Colonic mucosa (tissue), 4 donors: ENCODE data around the gene CST11. TPM values are rescaled to one million over a fixed set of nuclear protein-coding genes. Genes with fewer than 3 reads are reported as not detected.

Source experiments
- DNase-seq: peaks from one replicate; pipeline ENCODE4 v3.0.0-alpha.2; 2020
- H3K27ac ChIP-seq: fragments of 200-600 bp; one replicate; pipeline ENCODE4 v1.8.0; 2021
- H3K27me3 ChIP-seq: fragments of 200-600 bp; one replicate; pipeline ENCODE4 v1.8.0; 2021
- H3K36me3 ChIP-seq: fragments of 200-600 bp; one replicate; pipeline ENCODE4 v1.8.0; 2021
- H3K4me1 ChIP-seq: fragments of 200-600 bp; one replicate; pipeline ENCODE4 v1.8.0; 2021; ENCODE audit warnings: mild to moderate bottlenecking
- H3K4me3 ChIP-seq: fragments of 200-600 bp; one replicate; pipeline ENCODE4 v1.8.0; 2021
- H3K9ac ChIP-seq, 2 donors: one replicate each; pipeline ENCODE4 v1.7.0; 2013; ENCODE audit warnings: control low read depth in 2 of 2, low read depth in 2 of 2, low read length in 2 of 2
- H3K9me3 ChIP-seq: fragments of 200-600 bp; one replicate; pipeline ENCODE4 v1.8.0; 2021
- intact Hi-C: fragments of 100-400 bp; cut with DNase I; formaldehyde crosslinking; loops from one replicate; pipeline ENCODE4 v1.14.1; 2022
- total RNA-seq, 2 donors: library from RNA; stranded (reverse); fragmentation: NEBNext Ultra II Directional in 1 of 2; extraction: Animal tissue kit (Norgen Biotek cat#: 25700) in 1 of 2; gene quantifications; one replicate each; pipeline ENCODE4 v1.2.1, GENCODE V29; 2021
- TF ChIP-seq, protein P1 (sequence below): fragments of 200-600 bp; IDR thresholded peaks from one replicate; pipeline ENCODE4 v1.8.0; 2022; ENCODE audit warnings: antibody characterized with exemption, mild to moderate bottlenecking
- donor health status: healthy.
- donor health status: DM: no; HTN: no; CAD: no.
- donor health status: DM: no; HTN: no; CAD: no.

Gene CST11
- total RNA-seq, 2 donors from 2014 or later = not detected

DNA sequence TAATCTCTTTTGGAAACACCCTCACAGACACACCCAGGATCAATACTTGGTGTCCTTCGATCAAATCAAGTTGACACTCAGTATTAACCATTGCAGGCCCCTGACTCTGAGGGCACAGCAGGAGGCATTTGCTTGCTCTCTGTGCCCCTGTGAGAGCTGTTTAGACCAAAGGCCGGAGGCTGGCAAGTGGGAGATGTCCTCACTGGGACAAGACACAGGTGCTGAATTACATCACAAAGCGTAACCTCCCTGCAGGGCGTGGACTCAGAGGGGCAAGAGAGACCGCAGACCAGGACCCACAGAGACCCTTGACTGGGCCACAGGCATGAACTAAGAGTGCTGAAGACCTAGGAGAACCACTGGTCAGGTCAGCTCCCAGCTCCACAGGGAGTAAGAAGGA lies 38.1 kb upstream of the CST11 start, which contains the start of gene CST8:
Gene CST8 (plus strand): TSS at position 301 of the 400 bp plus-strand sequence. CDS start 551 bp downstream, outside the sequence.
- no peak within 1 kb of the TSS for H3K4me3 ChIP-seq
- no peaks in the 10 kb centered on the region for H3K4me1 ChIP-seq
- TF ChIP-seq, protein P1, sequence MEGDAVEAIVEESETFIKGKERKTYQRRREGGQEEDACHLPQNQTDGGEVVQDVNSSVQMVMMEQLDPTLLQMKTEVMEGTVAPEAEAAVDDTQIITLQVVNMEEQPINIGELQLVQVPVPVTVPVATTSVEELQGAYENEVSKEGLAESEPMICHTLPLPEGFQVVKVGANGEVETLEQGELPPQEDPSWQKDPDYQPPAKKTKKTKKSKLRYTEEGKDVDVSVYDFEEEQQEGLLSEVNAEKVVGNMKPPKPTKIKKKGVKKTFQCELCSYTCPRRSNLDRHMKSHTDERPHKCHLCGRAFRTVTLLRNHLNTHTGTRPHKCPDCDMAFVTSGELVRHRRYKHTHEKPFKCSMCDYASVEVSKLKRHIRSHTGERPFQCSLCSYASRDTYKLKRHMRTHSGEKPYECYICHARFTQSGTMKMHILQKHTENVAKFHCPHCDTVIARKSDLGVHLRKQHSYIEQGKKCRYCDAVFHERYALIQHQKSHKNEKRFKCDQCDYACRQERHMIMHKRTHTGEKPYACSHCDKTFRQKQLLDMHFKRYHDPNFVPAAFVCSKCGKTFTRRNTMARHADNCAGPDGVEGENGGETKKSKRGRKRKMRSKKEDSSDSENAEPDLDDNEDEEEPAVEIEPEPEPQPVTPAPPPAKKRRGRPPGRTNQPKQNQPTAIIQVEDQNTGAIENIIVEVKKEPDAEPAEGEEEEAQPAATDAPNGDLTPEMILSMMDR = no peak
- H3K36me3 ChIP-seq = no peaks in the 10 kb centered on the region
- no peaks in the 10 kb centered on the region for H3K9me3 ChIP-seq
- intact Hi-C loops = no loop called here
- no peak within 1 kb of the TSS for H3K27ac ChIP-seq
- no peaks in the 10 kb centered on the region for H3K27me3 ChIP-seq
- DNase-seq = no peak
- H3K9ac ChIP-seq = no peak within 1 kb of the TSS

DNA sequence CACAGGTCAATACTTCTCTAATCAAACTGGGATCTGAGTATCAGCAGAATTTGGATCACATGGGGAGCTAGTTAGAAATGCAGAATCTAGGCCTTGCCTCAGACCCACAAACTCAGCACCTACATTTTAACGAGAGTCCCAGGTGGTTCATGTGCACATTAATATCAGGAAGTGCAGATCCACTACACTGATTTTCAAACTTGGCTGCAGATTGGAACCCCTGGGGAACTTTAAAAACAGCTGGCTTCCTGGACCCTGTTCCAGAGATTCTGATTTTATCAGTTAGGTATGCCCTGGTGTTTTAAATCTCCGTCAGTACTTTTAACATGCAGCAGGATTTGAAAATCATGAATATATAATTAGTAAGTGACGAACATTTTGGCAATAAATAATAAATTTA lies 36.3 kb upstream of the CST11 start:
- H3K9ac ChIP-seq = no peak overlapping the region
- no peak for DNase-seq
- no peak overlapping the region for H3K4me3 ChIP-seq
- H3K36me3 ChIP-seq = no peaks in the 10 kb centered on the region
- no peaks in the 10 kb centered on the region for H3K4me1 ChIP-seq
- no peaks in the 10 kb centered on the region for H3K27me3 ChIP-seq
- TF ChIP-seq, protein P1 = no peak
- H3K9me3 ChIP-seq = no peaks in the 10 kb centered on the region
- intact Hi-C loops = no loop called here
- no peak overlapping the region for H3K27ac ChIP-seq

DNA sequence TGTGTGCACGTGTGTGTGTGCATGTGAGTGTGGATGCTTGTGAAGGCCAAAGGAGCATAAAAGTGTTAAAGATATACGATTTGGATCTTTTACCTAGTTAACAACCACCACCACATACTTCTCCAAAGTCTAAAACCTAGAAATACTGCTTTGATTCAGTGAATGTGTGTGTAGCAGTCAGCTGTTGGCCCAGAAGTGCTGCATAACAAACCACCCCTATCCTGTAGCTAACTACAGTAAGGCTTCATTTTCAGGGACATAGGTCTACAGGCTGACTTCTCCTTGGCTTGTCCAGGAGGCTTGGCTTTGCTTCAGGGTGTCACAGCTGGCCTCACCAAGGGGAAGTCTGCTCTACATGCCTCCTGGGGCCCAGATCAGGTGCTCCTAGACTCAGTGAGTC lies 35.8 kb upstream of the CST11 start:
- no peaks in the 10 kb centered on the region for H3K27me3 ChIP-seq
- no peak overlapping the region for H3K27ac ChIP-seq
- H3K36me3 ChIP-seq = no peaks in the 10 kb centered on the region
- DNase-seq = no peak
- no peak overlapping the region for H3K9ac ChIP-seq
- intact Hi-C loops = no loop called here
- no peak overlapping the region for H3K4me3 ChIP-seq
- TF ChIP-seq, protein P1 = no peak
- no peaks in the 10 kb centered on the region for H3K4me1 ChIP-seq
- no peaks in the 10 kb centered on the region for H3K9me3 ChIP-seq

DNA sequence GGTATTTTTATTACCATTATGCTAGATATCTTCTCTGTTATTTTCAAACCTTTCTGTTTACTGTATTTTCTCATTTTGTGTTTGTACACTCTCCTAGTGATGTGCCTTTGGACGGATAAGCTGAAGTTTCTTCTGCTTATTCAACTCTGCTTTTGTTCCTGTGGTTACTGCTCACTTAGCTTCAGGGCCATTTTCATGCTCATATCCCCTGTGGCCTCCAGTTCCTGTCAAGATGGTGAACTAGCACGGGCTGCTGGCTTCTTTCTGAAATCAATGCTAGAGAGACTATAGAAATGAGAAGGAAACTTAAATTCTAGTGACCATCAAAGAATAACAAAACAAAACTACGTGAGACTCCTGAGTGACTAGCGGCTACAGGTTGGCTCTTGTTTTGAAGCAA lies 31.4 kb upstream of the CST11 start:
- no peaks in the 10 kb centered on the region for H3K36me3 ChIP-seq
- H3K9ac ChIP-seq = no peak overlapping the region
- no peaks in the 10 kb centered on the region for H3K9me3 ChIP-seq
- no peak overlapping the region for H3K27ac ChIP-seq
- intact Hi-C loops = no loop called here
- H3K27me3 ChIP-seq = no peaks in the 10 kb centered on the region
- no peak for DNase-seq
- no peaks in the 10 kb centered on the region for H3K4me1 ChIP-seq
- H3K4me3 ChIP-seq = no peak overlapping the region
- TF ChIP-seq, protein P1 = no peak

DNA sequence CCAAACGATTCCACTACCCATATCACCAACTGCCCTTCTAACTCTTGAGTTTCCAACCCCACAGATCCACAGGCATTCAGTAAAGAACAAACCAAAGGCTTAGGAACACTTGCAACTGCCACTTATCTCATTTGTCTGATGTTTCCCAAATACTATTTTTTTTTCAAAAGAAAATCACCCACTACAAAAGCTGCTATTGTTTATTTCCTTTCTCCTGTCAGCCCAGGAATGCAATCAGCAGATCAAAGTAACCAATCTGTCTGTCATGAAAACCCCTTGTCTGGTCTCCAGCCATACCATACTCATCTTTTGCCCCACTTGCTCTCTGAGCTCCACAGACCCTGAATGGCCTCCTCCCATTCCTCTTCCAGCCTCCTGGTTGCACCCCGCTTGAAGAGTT lies 29.5 kb upstream of the CST11 start:
- TF ChIP-seq, protein P1 = no peak
- intact Hi-C loops = no loop called here
- no peak overlapping the region for H3K9ac ChIP-seq
- H3K36me3 ChIP-seq = no peaks in the 10 kb centered on the region
- no peaks in the 10 kb centered on the region for H3K27me3 ChIP-seq
- H3K4me1 ChIP-seq = no peaks in the 10 kb centered on the region
- no peak for DNase-seq
- H3K27ac ChIP-seq = no peak overlapping the region
- no peak overlapping the region for H3K4me3 ChIP-seq
- H3K9me3 ChIP-seq = no peaks in the 10 kb centered on the region

DNA sequence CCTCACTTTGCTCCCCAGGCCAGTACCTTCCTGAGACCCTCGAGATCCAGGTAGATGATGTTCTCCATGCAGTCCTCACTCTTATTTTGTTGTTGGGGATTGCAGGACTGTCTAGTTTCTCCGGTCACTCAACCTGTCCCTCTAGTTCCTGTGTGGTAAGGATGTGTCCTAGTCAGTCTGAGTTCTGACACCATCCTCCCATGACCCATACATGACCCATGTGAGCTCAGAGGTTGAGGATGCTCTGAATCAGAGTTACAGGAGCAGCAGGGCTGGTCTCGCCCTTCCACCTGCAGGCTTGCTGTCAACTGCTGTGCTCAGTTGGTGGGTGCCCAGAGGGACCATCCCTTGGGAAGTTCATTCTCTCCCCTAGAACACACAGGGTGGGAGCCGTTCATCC lies 26.4 kb upstream of the CST11 start:
- H3K36me3 ChIP-seq = no peaks in the 10 kb centered on the region
- intact Hi-C loops = no loop called here
- no peak overlapping the region for H3K9ac ChIP-seq
- H3K4me3 ChIP-seq = no peak overlapping the region
- no peak for DNase-seq
- no peaks in the 10 kb centered on the region for H3K4me1 ChIP-seq
- TF ChIP-seq, protein P1 = no peak
- no peak overlapping the region for H3K27ac ChIP-seq
- no peaks in the 10 kb centered on the region for H3K9me3 ChIP-seq
- no peaks in the 10 kb centered on the region for H3K27me3 ChIP-seq
